Vagina (tissue), 2 donors: ENCODE data around the gene ZNF81. TPM values are rescaled to one million over a fixed set of nuclear protein-coding genes. Genes with fewer than 3 reads are reported as not detected.
"Not testable (repeated sequence)": the region's sequence is repeated elsewhere in the genome, so short reads cannot be mapped to it uniquely, and the experiment has no call there.

ENCODE experiments used
- DNase-seq, 2 donors: peaks; one replicate each; pipeline ENCODE4 v3.0.0-alpha.2; 2017; ENCODE audit errors: extremely low spot score in 2 of 2
- H3K27ac ChIP-seq: fragments of 200-600 bp; sonication (generic); one replicate; pipeline ENCODE4 v1.5.1; 2019
- H3K27me3 ChIP-seq: fragments of 200-600 bp; sonication (generic); one replicate; pipeline ENCODE4 v1.5.1; 2019
- H3K36me3 ChIP-seq, 2 donors: fragments of 200-600 bp; sonication (generic); one replicate each; pipeline ENCODE4 v1.5.1; 2017 to 2019
- H3K4me1 ChIP-seq: fragments of 200-600 bp; sonication (generic); one replicate; pipeline ENCODE4 v1.5.1; 2019
- H3K4me3 ChIP-seq, 2 donors: fragments of 200-600 bp; sonication (generic); 1 replicate in 1 of 2; 2 replicates in 1 of 2; pipeline ENCODE4 v1.5.1; 2016 to 2019
- H3K9me3 ChIP-seq: fragments of 200-600 bp; sonication (generic); one replicate; pipeline ENCODE4 v1.5.1; 2019
- POLR2A ChIP-seq, 2 donors: fragments of 450-650 bp; IDR thresholded peaks; one replicate each; pipeline ENCODE4 v1.6.1; 2017; ENCODE audit warnings: antibody characterized with exemption in 2 of 2, mild to moderate bottlenecking in 2 of 2, moderate library complexity in 2 of 2
- POLR2AphosphoS5 ChIP-seq, 2 donors: sonication (generic); formaldehyde crosslinking; IDR thresholded peaks; one replicate each; pipeline ENCODE4 v1.9.0; 2017; ENCODE audit warnings: antibody characterized with exemption in 2 of 2, mild to moderate bottlenecking in 2 of 2, low read depth in 1 of 2; ENCODE audit not compliant: insufficient read depth in 1 of 2
- intact Hi-C: fragments of 100-400 bp; cut with DNase I; formaldehyde crosslinking; loops from one replicate; pipeline ENCODE4 v1.15.1; 2023
- total RNA-seq: library from RNA; depleted of rRNA; stranded (reverse); fragments of >200 nt; gene quantifications from one replicate; pipeline ENCODE4 v1.2.3, GENCODE V29; 2016
- TF ChIP-seq, protein P1 (sequence below), 3 experiments: fragments of 450-650 bp in 2 of 3; fragments of 200-600 bp in 1 of 3; sonication (generic) in 1 of 3; IDR thresholded peaks; one replicate each; pipeline ENCODE4 v1.5.1; 2017 to 2019; ENCODE audit warnings: antibody characterized with exemption in 3 of 3, mild to moderate bottlenecking in 2 of 3, moderate library complexity in 2 of 3

Gene ZNF81
- total RNA-seq, 1 donor from 2014 or later = 6.9 TPM

- intact Hi-C loops = no loop called here
- Histone ChIP-seq H3K27ac (no peak overlapping the region), H3K36me3 (no peaks in the 10 kb centered on the region), H3K4me3 (no peak overlapping the region), H3K9me3 (no peaks in the 10 kb centered on the region), H3K4me1 (no peaks in the 10 kb centered on the region), H3K27me3 (no peaks in the 10 kb centered on the region)
- TF ChIP-seq, protein P1, sequence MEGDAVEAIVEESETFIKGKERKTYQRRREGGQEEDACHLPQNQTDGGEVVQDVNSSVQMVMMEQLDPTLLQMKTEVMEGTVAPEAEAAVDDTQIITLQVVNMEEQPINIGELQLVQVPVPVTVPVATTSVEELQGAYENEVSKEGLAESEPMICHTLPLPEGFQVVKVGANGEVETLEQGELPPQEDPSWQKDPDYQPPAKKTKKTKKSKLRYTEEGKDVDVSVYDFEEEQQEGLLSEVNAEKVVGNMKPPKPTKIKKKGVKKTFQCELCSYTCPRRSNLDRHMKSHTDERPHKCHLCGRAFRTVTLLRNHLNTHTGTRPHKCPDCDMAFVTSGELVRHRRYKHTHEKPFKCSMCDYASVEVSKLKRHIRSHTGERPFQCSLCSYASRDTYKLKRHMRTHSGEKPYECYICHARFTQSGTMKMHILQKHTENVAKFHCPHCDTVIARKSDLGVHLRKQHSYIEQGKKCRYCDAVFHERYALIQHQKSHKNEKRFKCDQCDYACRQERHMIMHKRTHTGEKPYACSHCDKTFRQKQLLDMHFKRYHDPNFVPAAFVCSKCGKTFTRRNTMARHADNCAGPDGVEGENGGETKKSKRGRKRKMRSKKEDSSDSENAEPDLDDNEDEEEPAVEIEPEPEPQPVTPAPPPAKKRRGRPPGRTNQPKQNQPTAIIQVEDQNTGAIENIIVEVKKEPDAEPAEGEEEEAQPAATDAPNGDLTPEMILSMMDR (IDR thresholded peaks at IDR 0.05) = no peak
- no peak for TF ChIP-seq POLR2AphosphoS5 (IDR thresholded peaks at IDR 0.05; ENCODE audit: insufficient read depth in 1 of 2, low read depth in 1 of 2)
- TF ChIP-seq POLR2A (IDR thresholded peaks at IDR 0.05) = no peak
- DNase-seq = no peak
These were observed 90.5 kb downstream of the ZNF81 start for GRCh38 chrX:47927212-47927611.

GRCh38 chrX:47931970-47932369 lies 95.3 kb downstream of the ZNF81 start:
- DNase-seq, intact Hi-C loops, H3K9me3 ChIP-seq, H3K36me3 ChIP-seq, H3K4me3 ChIP-seq, H3K27me3 ChIP-seq, H3K4me1 ChIP-seq, H3K27ac ChIP-seq: not testable (repeated sequence)

- Histone ChIP-seq H3K27ac (no peak overlapping the region), H3K4me1 (no peaks in the 10 kb centered on the region), H3K9me3 (no peaks in the 10 kb centered on the region), H3K36me3 (no peaks in the 10 kb centered on the region), H3K27me3 (no peaks in the 10 kb centered on the region), H3K4me3 (no peak overlapping the region)
- TF ChIP-seq, protein P1 (IDR thresholded peaks at IDR 0.05) = no peak
- TF ChIP-seq POLR2A (IDR thresholded peaks at IDR 0.05) = no peak
- no peak for TF ChIP-seq POLR2AphosphoS5 (IDR thresholded peaks at IDR 0.05; ENCODE audit: insufficient read depth in 1 of 2, low read depth in 1 of 2)
- intact Hi-C loops = no loop called here
- DNase-seq = no peak
These were observed 97.2 kb downstream of the ZNF81 start for GRCh38 chrX:47933946-47934345.

DNA sequence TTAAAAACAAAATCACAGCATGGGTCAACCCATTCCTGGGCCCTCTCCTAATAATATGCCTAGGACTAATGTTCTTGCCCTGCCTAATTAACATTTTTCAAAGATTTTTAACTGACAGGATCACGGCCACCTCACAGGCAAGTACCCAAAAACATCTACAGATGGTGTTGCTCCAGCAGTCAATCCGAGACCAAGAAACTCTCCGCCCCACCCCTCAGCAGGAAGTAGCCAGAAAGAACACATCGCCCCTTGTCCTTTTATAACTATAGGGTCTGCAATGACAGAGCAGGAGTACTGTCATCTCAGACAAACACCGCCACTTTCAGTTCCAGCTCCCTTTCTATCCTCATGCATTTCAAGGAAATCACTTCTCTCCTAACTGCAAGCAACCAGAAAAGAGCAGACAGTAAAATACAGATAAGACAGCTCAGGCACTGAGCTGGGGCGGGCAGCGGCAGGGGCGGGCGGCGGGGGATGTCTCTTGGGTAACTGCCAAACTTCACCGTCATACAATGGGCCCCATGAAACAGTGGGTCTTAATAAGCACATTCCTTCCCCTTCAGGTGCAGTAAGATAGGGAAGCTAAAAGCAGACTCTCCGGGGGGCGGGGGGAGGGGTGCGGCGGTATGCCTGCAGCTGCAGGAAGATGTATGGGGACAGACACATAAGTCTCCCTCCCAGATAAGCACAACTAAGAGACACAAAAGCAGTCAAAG lies 99.7 kb downstream of the ZNF81 start:
- no peak overlapping the region for H3K4me3 ChIP-seq
- intact Hi-C loops = no loop called here
- TF ChIP-seq, protein P1 (IDR thresholded peaks at IDR 0.05) = no peak
- TF ChIP-seq POLR2A (IDR thresholded peaks at IDR 0.05) (no peak), POLR2AphosphoS5 (IDR thresholded peaks at IDR 0.05; ENCODE audit: insufficient read depth in 1 of 2, low read depth in 1 of 2) (no peak)

GRCh38 chrX:47936940-47937317 lies 100.2 kb downstream of the ZNF81 start:
- TF ChIP-seq, protein P1 (IDR thresholded peaks at IDR 0.05) = no peak
- TF ChIP-seq POLR2A (IDR thresholded peaks at IDR 0.05) = no peak
- TF ChIP-seq POLR2AphosphoS5 (IDR thresholded peaks at IDR 0.05; ENCODE audit: insufficient read depth in 1 of 2, low read depth in 1 of 2) = no peak
- DNase-seq = no peak
- Histone ChIP-seq H3K9me3 (no peaks in the 10 kb centered on the region), H3K27ac (no peak overlapping the region), H3K27me3 (no peaks in the 10 kb centered on the region), H3K4me1 (no peaks in the 10 kb centered on the region), H3K36me3 (no peaks in the 10 kb centered on the region), H3K4me3 (no peak overlapping the region)
- intact Hi-C loops = no loop called here

More for the DNA sequence above, 99.7 kb downstream of the ZNF81 start:
- no peaks in the 10 kb centered on the region for H3K27me3 ChIP-seq
- DNase-seq = no peak
- H3K36me3 ChIP-seq = no peaks in the 10 kb centered on the region
- H3K27ac ChIP-seq = no peak overlapping the region
- no peaks in the 10 kb centered on the region for H3K4me1 ChIP-seq
- no peaks in the 10 kb centered on the region for H3K9me3 ChIP-seq
